RWPE1 (cell line): Measurements from ENCODE around the gene PPP2R5D.
A peak's percentile ranks its signal among the peaks of the same experiment; 100 is the strongest.

Experiments
- CTCF ChIA-PET: fragments of 350-600 bp; sonication (Branson Sonifier 250); formaldehyde crosslinking; extraction: SDS; loops from one replicate; lab custom pipeline; 2021; lab: Yijun Ruan, JAX
- POLR2A ChIA-PET: fragments of 400-600 bp; formaldehyde crosslinking; extraction: SDS; loops from one replicate; lab custom pipeline; 2020; ENCODE audit warnings: antibody characterized with exemption; ENCODE audit not compliant: low non-redundant PET; lab: Yijun Ruan, JAX
- DNase-seq: peaks from one replicate; pipeline ENCODE4 v3.0.0; 2012; ENCODE audit warnings: low spot score
- H3K27ac ChIP-seq: fragments of 450-650 bp; 2 replicates; pipeline ENCODE4 v1.5.1; 2017
- TF ChIP-seq, protein P1 (sequence below): fragments of 450-650 bp; conservative IDR thresholded peaks from 2 replicates; pipeline ENCODE4 v1.5.1; 2017; ENCODE audit warnings: low read depth, mild to moderate bottlenecking

PPP2R5D gene

GRCh38 chr6:43001843-43002242 lies 17.5 kb downstream of the PPP2R5D start:
- DNase-seq: no peak
- POLR2A ChIA-PET: no interaction called here
- CTCF ChIA-PET: interaction anchor here (0.6 kb wide), 1 partner anchor 9 kb away, joined by 4 read pairs; no protein-coding TSS in a partner anchor
- TF ChIP-seq, protein P1, sequence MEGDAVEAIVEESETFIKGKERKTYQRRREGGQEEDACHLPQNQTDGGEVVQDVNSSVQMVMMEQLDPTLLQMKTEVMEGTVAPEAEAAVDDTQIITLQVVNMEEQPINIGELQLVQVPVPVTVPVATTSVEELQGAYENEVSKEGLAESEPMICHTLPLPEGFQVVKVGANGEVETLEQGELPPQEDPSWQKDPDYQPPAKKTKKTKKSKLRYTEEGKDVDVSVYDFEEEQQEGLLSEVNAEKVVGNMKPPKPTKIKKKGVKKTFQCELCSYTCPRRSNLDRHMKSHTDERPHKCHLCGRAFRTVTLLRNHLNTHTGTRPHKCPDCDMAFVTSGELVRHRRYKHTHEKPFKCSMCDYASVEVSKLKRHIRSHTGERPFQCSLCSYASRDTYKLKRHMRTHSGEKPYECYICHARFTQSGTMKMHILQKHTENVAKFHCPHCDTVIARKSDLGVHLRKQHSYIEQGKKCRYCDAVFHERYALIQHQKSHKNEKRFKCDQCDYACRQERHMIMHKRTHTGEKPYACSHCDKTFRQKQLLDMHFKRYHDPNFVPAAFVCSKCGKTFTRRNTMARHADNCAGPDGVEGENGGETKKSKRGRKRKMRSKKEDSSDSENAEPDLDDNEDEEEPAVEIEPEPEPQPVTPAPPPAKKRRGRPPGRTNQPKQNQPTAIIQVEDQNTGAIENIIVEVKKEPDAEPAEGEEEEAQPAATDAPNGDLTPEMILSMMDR: no peak
- H3K27ac ChIP-seq: no peak overlapping the region

- no peak overlapping the region for H3K27ac ChIP-seq
- no peak for DNase-seq
- ChIA-PET POLR2A (no interaction called here), CTCF (interaction anchor here (0.8 kb wide), 1 partner anchor 138 kb away, joined by 3 read pairs; no protein-coding TSS in a partner anchor)
- TF ChIP-seq, protein P1: no peak
These were observed 21.5 kb downstream of the PPP2R5D start for GRCh38 chr6:43005844-43006243.

DNA sequence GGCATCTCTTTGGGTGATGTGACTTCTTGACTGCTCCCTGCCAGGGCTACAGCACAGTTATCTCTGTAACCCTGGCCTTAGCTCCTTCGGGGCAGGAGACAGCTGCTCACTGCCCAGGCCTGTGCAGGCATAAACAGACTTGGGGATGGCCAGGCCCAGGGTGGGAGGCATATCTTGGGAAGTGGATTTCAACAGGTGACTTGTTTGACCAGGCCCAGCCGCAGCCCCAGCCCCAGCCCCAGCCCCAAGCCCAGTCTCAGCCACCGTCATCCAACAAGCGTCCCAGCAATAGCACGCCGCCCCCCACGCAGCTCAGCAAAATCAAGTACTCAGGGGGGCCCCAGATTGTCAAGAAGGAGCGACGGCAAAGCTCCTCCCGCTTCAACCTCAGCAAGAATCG lies 21.9 kb downstream of the PPP2R5D start:
- ChIA-PET CTCF (interaction anchor here (0.8 kb wide), 1 partner anchor 137 kb away, joined by 3 read pairs; no protein-coding TSS in a partner anchor), POLR2A (no interaction called here)
- TF ChIP-seq, protein P1: no peak
- no peak for DNase-seq
- H3K27ac ChIP-seq: 0 out of 2 replicates have a peak overlapping the region, but pooled peaks have one; percentile 6

- TF ChIP-seq, protein P1: no peak
- ChIA-PET CTCF (interaction anchor here (0.7 kb wide), 2 partner anchors 80 to 81 kb away, joined by 3 to 7 read pairs; no protein-coding TSS in a partner anchor), POLR2A (no interaction called here)
- no peak overlapping the region for H3K27ac ChIP-seq
- DNase-seq: no peak
These were observed 22.8 kb downstream of the PPP2R5D start for GRCh38 chr6:43007126-43007525.

DNA sequence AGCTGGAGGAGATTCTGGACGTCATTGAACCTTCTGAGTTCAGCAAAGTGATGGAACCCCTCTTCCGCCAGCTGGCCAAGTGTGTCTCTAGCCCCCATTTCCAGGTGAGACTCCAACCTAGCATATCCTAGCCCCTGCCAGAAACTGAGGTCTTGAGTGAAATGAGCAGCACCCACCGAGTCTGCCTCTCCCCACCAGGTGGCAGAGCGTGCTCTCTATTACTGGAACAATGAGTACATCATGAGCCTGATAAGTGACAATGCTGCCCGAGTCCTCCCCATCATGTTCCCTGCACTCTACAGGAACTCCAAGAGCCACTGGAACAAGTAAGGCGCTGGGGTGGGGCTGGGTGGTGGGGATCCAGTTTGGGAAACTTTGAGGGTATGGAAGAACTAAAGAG lies 24.8 kb downstream of the PPP2R5D start:
- peak overlapping the region; percentile 25 for H3K27ac ChIP-seq
- ChIA-PET POLR2A (no interaction called here), CTCF (interaction anchor here (0.7 kb wide), 1 partner anchor 135 kb away, joined by 3 read pairs; no protein-coding TSS in a partner anchor)
- TF ChIP-seq, protein P1: no peak; the same call in 1 of the 2 replicates
- DNase-seq: no peak

DNA sequence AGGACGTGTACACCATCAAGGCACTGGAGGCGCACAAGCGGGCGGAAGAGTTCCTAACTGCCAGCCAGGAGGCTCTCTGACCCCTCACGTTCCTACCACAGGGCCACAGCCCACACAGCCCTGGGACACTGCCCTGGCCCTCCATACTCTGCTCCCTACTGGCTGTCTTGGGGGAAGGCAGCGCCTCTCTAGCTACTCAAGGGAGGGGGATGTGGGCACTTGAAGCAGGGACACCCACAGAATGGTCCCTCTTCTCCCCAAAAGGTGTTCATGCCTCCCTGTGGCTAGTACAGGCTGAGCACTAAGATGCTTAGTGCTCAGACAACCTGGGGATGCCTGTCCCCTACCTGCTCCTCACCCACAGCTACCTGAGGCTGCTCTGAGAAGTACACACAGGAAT lies 26.8 kb downstream of the PPP2R5D start:
- peak overlapping the region; percentile 78 for H3K27ac ChIP-seq
- ChIA-PET CTCF (interaction anchor here (0.6 kb wide), 1 partner anchor 351 kb away, joined by 3 read pairs; no protein-coding TSS in a partner anchor), POLR2A (no interaction called here)
- TF ChIP-seq, protein P1: no peak
- no peak for DNase-seq
